Measurements from ENCODE around the gene SLC13A2. TPM values are rescaled to one million over a fixed set of nuclear protein-coding genes. Genes with fewer than 3 reads are reported as not detected.

SLC13A2 gene
- total RNA-seq, 4 donors from 2014 or later, result not detected

DNA sequence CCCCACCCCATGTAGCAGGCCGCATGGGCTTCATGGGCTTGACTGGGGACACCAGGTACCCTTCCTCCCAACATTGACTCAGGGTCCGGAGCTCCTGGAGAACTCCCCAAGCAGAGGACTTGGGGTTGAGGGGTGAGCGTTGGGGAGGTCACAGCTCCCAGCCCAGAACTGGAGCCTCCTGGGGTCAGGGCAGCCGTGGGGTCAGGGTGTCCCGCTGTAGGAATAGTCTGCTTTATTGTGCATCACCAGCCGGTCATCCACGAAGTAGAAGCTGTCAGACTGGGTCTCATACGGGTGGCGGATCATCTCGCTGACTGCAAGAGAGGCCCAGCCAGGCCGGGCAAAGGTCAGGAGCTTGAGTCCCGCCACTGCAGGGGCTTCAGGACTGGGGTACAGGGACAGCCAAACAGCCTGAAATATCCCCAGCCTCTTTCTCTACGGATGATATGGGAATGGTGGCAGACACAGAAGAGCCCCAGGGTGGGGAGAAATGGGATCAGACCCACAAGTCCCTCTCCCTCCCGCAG lies 73.7 kb downstream of the SLC13A2 start:
- H3K4me1 ChIP-seq, result peaks cover 0 to 4% of the 10 kb centered on the region in 2 donors
- no peak overlapping the region for H3K4me3 ChIP-seq
- no peaks in the 10 kb centered on the region for H3K9me3 ChIP-seq
- no peak overlapping the region for H3K27ac ChIP-seq
- no peak for DNase-seq
- H3K27me3 ChIP-seq, result no peaks in the 10 kb centered on the region
- TF ChIP-seq POLR2A (IDR thresholded peaks at IDR 0.05), result no peak
- TF ChIP-seq, protein P1, sequence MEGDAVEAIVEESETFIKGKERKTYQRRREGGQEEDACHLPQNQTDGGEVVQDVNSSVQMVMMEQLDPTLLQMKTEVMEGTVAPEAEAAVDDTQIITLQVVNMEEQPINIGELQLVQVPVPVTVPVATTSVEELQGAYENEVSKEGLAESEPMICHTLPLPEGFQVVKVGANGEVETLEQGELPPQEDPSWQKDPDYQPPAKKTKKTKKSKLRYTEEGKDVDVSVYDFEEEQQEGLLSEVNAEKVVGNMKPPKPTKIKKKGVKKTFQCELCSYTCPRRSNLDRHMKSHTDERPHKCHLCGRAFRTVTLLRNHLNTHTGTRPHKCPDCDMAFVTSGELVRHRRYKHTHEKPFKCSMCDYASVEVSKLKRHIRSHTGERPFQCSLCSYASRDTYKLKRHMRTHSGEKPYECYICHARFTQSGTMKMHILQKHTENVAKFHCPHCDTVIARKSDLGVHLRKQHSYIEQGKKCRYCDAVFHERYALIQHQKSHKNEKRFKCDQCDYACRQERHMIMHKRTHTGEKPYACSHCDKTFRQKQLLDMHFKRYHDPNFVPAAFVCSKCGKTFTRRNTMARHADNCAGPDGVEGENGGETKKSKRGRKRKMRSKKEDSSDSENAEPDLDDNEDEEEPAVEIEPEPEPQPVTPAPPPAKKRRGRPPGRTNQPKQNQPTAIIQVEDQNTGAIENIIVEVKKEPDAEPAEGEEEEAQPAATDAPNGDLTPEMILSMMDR (IDR thresholded peaks at IDR 0.05), result no peak
- no peaks in the 10 kb centered on the region for H3K36me3 ChIP-seq
- intact Hi-C loops (cut with DNase I; ENCODE audit: low total_unique reads), result loop anchor here (10.0 kb wide), 1 partner anchor 68 kb away; the partner anchor contains the start of gene RSKR

Other genes starting within 250 kb of the SLC13A2 start
- gene TMEM97, start 154.4 kb upstream of the SLC13A2 start, total RNA-seq, result 10 to 100 TPM in 2 of 4 donors, 1 to 10 TPM in 2; 1.5 to 17.9 (median 10.4) TPM
- 100 to 1,000 TPM in 1 of 4 donors, 10 to 100 TPM in 3; 30.5 to 241 (median 59.1) TPM for gene IFT20, start 138.2 kb upstream of the SLC13A2 start, total RNA-seq
- gene TNFAIP1, start 137.9 kb upstream of the SLC13A2 start, total RNA-seq, result 10 to 100 TPM; 18.2 to 67.1 (median 38.4) TPM
- 10 to 100 TPM; 37.7 to 53.0 (median 41.2) TPM for gene POLDIP2, start 116.1 kb upstream of the SLC13A2 start, total RNA-seq
- gene SEBOX, start 108.4 kb upstream of the SLC13A2 start, total RNA-seq, result not detected
- 1 to 10 TPM in 1 of 4 donors, under 1 TPM in 2, not detected in 1; 0.51 to 2.1 (median 0.69) TPM for gene VTN, start 103.3 kb upstream of the SLC13A2 start, total RNA-seq
- 10 to 100 TPM in 3 of 4 donors, 1 to 10 TPM in 1; 5.3 to 24.4 (median 17.2) TPM for gene SARM1, start 102.0 kb upstream of the SLC13A2 start, total RNA-seq
- 10 to 100 TPM in 1 of 4 donors, 1 to 10 TPM in 3; 1.5 to 17.6 (median 4.7) TPM for gene SLC46A1, start 67.4 kb upstream of the SLC13A2 start, total RNA-seq
- not detected for gene FOXN1, start 32.7 kb downstream of the SLC13A2 start, total RNA-seq
- 10 to 100 TPM in 3 of 4 donors, 1 to 10 TPM in 1; 4.1 to 28.5 (median 21.6) TPM for gene UNC119, start 79.0 kb downstream of the SLC13A2 start, total RNA-seq
- 10 to 100 TPM in 2 of 4 donors, 1 to 10 TPM in 2; 7.2 to 48.3 (median 26.6) TPM for gene PIGS, start 97.9 kb downstream of the SLC13A2 start, total RNA-seq
- gene ALDOC, start 103.3 kb downstream of the SLC13A2 start, total RNA-seq, result 10 to 100 TPM in 2 of 4 donors, 1 to 10 TPM in 2; 4.1 to 17.8 (median 11.1) TPM
- 10 to 100 TPM in 1 of 4 donors, 1 to 10 TPM in 2, not detected in 1; 1.5 to 21.4 (median 7.0) TPM for gene SPAG5, start 125.4 kb downstream of the SLC13A2 start, total RNA-seq
- gene RSKR, start 140.5 kb downstream of the SLC13A2 start, total RNA-seq, result 10 to 100 TPM in 2 of 4 donors, 1 to 10 TPM in 1, not detected in 1; 5.9 to 19.6 (median 11.3) TPM
- 100 to 1,000 TPM in 1 of 4 donors, 10 to 100 TPM in 3; 35.0 to 126 (median 68.5) TPM for gene BLTP2, start 171.5 kb downstream of the SLC13A2 start, total RNA-seq
- gene SDF2, start 188.3 kb downstream of the SLC13A2 start, total RNA-seq, result 10 to 100 TPM; 35.9 to 50.1 (median 43.3) TPM
- gene SUPT6H, start 188.6 kb downstream of the SLC13A2 start, total RNA-seq, result 10 to 100 TPM; 15.3 to 84.5 (median 47.5) TPM
- 1 to 10 TPM in 2 of 4 donors, not detected in 2; 2.6 to 3.6 TPM for gene PROCA1, start 238.2 kb downstream of the SLC13A2 start, total RNA-seq
- gene RAB34, start 244.2 kb downstream of the SLC13A2 start, total RNA-seq, result 100 to 1,000 TPM; 113 to 411 (median 126) TPM
- gene RPL23A, start 246.3 kb downstream of the SLC13A2 start, total RNA-seq, result 1,000 to 10,000 TPM in 2 of 4 donors, 100 to 1,000 TPM in 2; 244 to 1,659 (median 911) TPM

Data from uterus (tissue), 4 donors.